Stimulated activated CD4-positive, alpha-beta T cell treated with anti-CD3 and anti-CD28 coated beads, Interleukin-12 subunit alpha, Interleukin-12 subunit beta, amount 100 ng/mL, for 24 hours (primary cell): ENCODE results near the gene POU2F3.

ENCODE experiments used
- DNase-seq, 2 experiments: peaks; one replicate each; pipeline ENCODE4 v3.0.0-alpha.2; 2020; ENCODE audit warnings: low read depth in 2 of 2

Gene POU2F3

DNA sequence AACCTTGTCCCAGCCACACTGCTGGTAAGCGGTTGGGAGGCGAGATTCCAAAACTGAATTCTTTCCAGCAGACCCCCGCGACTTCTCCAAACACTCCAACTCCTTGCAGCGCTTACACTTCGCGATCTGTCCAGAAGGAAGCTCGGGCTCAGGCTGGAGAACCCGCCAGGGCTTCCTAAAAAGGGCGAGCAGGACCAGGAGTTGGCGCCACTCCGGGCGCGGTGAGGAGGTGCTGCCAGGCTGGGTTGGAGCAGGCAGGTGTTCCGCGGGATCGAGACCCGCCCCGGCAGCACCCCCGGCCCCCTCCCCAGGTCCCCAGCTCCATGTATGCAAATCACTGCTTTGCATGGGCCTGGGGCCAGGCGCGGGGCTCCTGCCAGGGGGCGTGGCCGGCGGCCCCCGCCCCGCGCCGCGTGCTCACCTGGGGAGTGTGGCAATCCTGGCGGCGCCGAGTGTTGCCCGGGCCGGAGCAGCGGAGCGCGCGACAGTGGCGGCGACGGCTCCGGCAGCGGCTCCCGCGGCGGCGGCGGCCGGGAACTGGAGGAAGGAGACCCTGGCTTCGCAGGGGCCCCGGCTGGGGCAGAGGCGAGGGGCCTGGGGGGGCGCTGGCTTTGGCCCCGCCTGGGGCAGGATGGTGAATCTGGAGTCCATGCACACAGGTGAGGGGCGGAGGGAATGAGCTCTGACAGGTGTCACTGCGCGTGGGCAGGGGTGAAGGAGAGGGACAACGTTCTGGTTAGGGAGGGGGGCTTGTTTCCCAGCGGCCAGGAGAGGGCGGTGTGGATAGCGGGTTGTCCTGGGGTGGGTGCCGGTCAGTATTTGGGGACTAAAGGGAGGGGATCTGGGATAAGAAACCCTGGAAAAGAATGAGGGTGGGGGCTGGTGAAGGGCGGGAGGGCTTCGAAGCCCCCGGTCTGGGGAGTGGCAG lies at the start of gene POU2F3:
Gene POU2F3 (plus strand): TSS at position 428 of the 928 bp plus-strand sequence. CDS start 204 bp downstream, at position 632.
- no peak for DNase-seq

DNA sequence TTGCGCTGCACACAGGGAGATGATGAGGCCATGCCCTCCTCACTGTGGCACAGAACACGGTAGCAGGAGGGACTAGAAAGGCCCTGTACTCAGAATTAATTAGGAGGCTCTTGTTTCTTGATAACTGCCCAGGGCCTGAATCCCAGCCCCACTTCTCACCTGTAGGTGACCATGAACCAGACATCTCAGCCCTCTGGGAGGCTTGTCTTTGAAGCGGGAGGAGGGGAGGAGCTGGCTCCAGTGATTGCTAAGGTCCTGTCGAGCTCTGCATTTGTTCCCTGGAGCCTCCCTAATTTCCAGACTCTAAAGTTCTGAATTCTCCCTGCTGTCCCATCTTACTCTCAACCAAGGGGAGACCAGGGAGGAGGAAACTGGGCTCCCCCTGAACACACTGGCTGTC lies 48.9 kb upstream of the POU2F3 start:
- DNase-seq, result no peak

GRCh38 chr11:120192831-120193625 lies 46.9 kb upstream of the POU2F3 start:
- DNase-seq, result no peak

DNA sequence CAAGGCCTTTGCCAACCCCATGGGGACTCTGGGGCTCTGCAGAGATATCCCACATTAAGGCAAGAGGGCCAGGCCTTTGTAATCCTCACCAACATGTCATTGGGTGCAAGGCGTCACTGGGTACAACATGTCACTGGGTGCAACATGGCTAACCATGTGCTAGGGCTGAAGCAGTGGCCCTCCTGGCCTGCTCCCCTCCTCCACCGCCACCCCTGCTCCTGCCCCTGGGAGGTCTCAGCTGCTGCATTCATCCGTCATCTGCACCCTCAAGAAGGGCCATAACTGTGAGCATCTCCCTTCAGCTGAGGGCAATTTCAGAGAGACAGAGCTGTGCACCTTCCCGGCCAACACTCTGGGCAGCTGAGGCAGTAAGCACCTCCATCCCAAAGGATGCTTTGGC lies 45.8 kb upstream of the POU2F3 start:
- DNase-seq, result no peak

GRCh38 chr11:120195601-120196320 lies 44.2 kb upstream of the POU2F3 start:
- DNase-seq, result no peak

DNA sequence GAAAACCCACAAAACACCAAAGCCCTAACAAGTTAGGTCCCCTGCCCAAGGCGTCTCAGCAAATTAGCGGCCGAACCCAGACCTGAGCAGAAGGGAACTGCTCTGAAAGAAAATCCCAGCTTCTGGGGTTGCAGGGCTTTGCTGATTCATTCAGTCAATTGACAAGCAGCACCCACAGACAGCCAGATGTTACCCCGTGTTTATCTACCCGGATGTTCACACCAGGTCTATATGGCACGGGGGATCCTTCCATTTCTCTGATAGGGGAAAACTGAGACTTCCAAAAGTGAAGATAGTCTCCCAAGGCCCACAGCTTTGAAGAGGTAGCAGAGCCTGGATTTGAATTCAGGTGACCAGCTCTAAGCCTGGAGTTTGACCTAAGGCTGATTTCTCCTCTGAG lies 43.1 kb upstream of the POU2F3 start:
- DNase-seq, result no peak

- no peak for DNase-seq
Measured at GRCh38 chr11:120197251-120197891, 42.6 kb upstream of the POU2F3 start.

GRCh38 chr11:120197977-120198376 lies 42.0 kb upstream of the POU2F3 start:
- no peak for DNase-seq

DNA sequence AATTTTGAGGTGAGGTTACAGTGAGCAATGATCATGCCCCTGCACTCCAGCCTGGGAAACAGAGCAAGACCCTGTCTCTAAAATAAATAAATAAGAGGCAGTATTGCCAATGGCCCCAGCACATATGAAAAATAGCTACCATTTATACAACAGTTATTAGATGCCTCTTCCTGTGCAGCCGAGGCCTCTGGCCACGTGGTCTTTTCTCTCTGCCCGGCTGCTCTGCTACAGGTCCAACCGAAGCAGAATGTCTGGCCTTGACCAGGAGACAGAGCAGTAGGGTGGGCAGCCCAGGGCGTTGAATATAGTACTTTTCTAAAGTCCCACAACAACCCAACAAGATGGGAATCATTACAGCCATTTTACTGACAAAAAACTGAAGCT lies 41.5 kb upstream of the POU2F3 start:
- no peak for DNase-seq

DNA sequence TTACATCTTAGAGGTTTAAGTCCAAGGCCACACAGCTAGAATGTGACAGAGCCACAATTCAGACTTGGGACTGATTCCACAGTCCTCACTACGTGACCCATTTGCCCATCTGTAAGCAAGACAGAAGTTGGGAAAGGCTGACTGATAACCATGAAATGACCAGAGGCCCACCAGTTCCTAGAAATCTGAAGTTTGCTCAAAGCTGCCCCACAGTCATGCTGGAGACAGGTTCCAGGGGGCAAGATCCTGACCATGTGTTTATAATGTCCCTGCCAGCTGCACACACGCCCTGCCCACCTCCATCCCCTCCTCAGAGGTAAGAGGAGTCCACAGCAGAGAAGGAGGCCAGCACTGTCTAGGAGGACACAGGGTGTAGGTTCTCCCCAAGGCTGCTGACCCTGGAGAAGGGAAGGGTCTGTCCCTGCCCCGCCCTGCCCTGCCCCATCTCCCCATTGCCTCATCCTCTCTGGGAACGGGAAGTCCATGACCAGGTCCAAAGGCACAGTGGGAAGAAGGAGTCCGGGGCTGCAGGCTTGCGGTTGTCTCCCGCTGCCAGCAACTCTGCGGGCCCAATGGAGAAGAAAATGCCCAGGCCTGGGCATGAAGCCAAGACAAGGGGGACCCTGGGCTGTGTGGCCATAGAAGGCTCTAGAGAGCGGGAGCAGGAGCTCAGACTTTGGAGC lies 41.0 kb upstream of the POU2F3 start:
- DNase-seq, result no peak

DNA sequence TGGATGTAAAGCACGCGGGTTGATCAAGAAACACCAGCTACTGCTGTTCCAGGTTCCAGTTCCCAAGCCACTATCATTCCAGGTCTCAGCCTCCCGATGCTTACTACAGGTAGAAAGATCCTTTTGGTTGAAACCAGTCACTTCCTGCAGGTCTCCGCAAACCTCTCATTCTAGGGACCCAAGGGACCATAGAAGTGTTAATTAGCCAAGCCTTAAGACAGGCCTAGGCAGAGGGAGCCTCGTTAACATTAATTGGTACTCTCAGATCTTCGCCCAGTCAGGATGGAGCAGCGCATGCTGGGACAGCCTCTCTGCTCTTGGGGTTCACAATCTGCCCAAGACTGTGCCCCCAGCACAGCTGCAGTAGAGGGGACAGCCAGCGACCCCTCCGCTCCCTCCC lies 40.3 kb upstream of the POU2F3 start:
- no peak for DNase-seq

DNA sequence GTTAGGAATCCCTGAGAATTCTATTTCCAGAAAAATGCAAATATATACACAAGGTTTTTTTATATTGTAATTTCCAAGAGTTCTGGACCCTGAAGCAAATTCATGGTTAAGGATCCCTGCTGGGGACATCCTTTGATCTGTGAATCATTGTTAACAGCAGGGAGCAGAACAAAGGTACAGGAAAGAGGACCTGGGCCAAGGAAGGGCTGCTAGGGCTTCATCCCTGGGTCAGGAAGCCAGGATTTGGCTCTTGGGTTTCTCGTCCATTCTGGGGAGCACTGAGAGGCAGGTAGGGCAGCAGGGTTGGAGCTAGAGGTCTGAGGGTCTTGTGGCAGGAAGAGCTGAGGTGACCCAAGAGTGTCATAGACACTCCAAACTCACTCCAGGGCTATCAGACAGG lies 39.3 kb upstream of the POU2F3 start:
- DNase-seq, result no peak

- DNase-seq, result no peak
Measured at GRCh38 chr11:120201653-120202052, 38.3 kb upstream of the POU2F3 start.

GRCh38 chr11:120203626-120204025 lies 36.3 kb upstream of the POU2F3 start:
- DNase-seq, result no peak

- no peak for DNase-seq
Measured at GRCh38 chr11:120205596-120206161, 34.3 kb upstream of the POU2F3 start.

- DNase-seq, result no peak
Measured at GRCh38 chr11:120207512-120207911, 32.4 kb upstream of the POU2F3 start.

GRCh38 chr11:120208001-120208441 lies 31.9 kb upstream of the POU2F3 start:
- no peak for DNase-seq

DNA sequence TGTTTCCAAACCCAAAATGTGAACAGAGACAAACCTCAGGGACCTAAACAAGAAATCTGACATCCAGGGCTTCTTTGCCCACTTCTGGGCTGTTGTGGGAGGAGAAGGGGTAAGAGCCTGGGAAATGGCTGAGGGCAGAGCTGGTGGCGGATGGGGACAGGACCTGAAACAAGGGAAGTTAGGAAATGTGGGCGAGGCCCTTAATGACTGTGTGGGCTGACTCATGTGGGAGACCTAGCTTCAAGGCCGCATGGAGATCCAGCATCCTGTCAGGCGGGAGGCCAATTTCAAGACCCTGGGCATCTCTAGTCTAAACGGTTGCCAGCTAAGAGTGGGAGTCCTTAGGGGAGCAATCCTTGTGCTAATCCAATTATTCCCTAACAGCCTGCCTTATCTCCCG lies 31.2 kb upstream of the POU2F3 start:
- DNase-seq, result no peak

DNA sequence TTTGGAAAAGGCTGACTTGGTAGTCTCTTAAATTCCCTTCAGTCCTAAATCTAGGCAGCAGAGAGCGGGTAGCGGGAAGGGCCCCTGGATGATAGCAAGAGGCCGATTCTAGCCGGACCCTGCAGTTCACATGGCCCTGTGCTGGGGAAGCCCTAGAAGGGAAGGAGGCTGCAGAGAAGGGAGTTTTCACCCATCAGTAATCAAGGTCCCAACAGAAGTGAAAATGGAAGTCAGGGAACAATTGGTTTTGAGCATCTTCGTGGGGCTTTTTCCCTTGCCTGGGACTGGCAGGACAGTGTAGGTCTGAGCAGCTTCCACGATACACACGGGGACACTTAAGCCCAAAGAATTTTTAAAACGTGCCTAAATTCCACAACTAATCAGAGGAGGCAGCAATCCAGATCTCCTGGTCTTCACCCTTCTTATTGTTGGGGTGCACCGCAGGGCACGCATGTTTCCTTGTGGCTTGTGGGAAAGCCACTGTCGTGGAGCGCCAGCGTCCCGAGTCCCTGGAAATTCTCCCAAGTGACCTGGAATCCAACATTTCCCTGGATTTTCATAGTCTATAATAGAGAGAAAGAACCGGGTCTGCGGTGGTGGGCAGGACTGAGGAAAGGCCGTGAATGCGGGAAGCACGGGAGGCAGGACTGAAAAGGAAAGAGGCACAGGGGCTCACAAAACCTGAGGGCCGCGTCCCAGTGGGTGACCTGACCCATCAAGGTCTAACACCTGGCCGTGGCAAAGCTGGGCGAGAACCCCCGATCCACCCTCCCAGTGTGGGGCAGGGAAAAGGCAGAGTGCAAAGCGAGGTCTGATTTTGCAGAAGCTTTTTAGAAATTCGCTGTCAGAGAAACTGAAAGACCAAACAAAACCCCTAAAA lies 30.0 kb upstream of the POU2F3 start:
- DNase-seq, result no peak
